GM23248 (cell line): ENCODE measurements around the gene LRIF1.

Experiments used
- EZH2 ChIP-seq: fragments of 200-600 bp; sonication (generic); IDR thresholded peaks from 2 replicates; pipeline ENCODE4 v1.6.1; 2018; ENCODE audit warnings: antibody characterized with exemption, mild to moderate bottlenecking; ENCODE audit not compliant: insufficient read depth, poor library complexity, severe bottlenecking
- EZH2phosphoT487 ChIP-seq: fragments of 200-600 bp; sonication (generic); IDR thresholded peaks from 2 replicates; pipeline ENCODE4 v1.6.1; 2018; ENCODE audit warnings: antibody characterized with exemption, moderate library complexity, mild to moderate bottlenecking, low read depth; ENCODE audit not compliant: insufficient read depth

GRCh38 chr1:110944806-110945205 is 18.9 kb downstream of the LRIF1 start:
- TF ChIP-seq EZH2 (no peak), EZH2phosphoT487 (no peak)
